HG02870 (cell line): Measurements from ENCODE around the gene EXOC2.

Experiments used
- ATAC-seq: cut with Tn5 transposase; IDR thresholded peaks from one replicate; pipeline ENCODE4 v1.9.1; 2021; ENCODE audit warnings: mild to moderate bottlenecking, moderate library complexity; ENCODE audit not compliant: unreplicated experiment

The EXOC2 gene

GRCh38 chr6:540490-540889, 152.4 kb downstream of the EXOC2 start:
- ATAC-seq = no peak

- ATAC-seq = no peak
Measured at GRCh38 chr6:537114-537513, 155.8 kb downstream of the EXOC2 start.

DNA sequence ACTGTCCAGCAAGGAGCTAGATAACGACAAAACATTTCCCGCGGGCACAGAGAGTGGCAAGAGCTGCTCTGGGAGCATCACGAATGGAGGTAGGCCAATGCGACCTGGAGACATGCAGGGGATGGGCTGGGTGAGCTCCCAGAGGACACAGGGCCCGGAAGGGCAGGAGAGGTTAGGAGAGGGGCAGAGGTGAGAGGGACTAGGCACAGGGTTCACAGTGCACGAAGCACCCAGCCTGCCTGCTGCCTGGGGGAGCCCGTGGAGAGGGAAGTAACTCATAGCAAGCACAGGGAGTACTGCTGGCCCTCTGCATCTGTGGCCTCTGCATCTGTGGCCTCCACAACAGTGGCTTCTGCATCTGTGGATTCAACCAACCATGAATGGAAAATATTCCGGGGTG, 162.5 kb downstream of the EXOC2 start:
- no peak for ATAC-seq

DNA sequence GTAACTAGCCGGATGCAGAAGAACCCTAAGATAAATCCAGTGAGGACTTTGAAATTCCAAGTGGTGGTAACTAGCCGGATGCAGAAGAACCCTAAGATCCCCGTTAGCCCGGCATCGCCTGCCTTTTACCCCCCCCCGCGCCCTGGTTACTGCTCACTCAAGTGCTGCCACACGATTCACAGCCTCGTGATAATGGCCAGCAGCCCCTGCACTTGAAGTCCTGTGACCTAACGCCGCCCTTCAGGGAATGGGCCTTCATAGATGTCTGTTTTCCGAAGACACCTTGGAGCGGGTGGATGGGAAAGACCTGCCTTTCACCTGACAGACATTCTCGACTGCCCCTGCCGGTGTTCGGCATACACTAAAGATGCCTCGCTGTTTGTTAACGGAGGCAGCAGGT, 163.9 kb downstream of the EXOC2 start:
- no peak for ATAC-seq

- no peak for ATAC-seq
Measured at GRCh38 chr6:527989-528673, 164.8 kb downstream of the EXOC2 start.

DNA sequence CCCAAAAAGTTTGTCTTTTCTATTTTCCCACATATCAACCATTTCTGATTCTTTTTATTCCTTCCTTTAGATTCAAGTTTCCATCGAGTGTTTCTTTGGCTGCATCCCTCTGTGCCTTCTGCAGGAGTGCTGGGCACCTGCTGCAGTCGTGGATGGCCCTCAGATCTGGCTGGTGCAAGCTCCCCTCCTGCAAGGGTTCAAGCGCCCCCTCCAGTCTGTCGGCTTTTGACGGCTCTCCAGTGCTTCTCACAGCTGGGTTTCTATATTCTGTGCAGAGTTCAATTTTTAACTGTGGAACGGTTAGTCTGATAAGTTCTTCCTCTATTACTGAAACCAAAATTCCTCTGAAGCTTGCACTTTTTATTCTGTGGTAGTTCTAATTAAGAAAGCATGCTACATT, 168.1 kb downstream of the EXOC2 start:
- no peak for ATAC-seq

- no peak for ATAC-seq
Measured at GRCh38 chr6:520820-521219, 172.1 kb downstream of the EXOC2 start.

- ATAC-seq = no peak
Measured at GRCh38 chr6:518218-518617, 174.7 kb downstream of the EXOC2 start.

DNA sequence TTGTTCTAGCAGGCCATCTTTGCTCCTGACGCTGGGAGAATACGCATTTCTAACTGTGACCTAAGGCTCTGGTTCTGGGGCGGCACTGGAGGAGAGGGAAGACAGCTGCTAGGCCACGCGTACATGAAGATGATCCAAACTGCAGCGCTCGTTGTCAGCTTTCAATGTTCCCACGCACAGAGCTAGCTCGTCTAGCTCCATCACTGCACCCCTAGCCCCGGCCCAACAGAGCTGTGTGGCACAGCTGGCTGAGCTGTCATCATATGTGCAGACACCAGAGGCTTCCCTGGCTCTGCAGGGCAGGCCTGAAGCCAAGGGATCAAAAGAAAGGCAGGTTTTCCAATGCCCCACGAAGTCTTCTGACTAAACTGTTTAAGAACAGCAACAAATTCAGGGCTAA, 176.7 kb downstream of the EXOC2 start:
- no peak for ATAC-seq

GRCh38 chr6:515267-515666, 177.7 kb downstream of the EXOC2 start:
- ATAC-seq = no peak

DNA sequence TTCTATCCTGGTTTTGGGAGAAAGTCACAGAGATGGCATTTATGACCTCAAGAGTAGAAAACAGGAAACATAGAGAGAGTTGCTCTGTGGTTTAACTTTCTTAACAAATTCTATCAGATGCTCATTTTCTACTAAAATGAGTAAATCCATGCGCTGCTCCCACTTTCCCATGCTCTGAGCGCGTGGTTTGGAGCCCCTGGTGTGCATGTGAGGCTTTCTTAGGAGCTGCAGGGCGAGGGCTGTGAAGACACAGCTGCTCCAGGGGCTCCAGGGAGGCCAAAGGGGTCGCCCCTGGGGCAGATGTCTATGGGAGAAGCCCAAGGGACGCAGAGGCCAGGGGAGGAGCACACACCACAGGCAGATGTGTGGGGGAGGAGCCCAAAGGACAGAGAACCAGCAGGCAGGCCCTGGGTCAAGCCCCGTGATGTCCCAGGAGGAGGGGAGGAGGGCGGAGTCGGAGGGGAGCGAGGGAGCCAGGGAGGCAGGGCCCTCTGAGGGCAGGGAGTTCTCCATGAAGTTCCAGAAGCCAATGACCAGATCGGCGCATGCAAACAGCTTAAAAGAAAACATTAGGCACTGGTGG, 178.5 kb downstream of the EXOC2 start:
- no peak for ATAC-seq

- ATAC-seq = no peak
Measured at GRCh38 chr6:513961-514360, 179.0 kb downstream of the EXOC2 start.

GRCh38 chr6:513058-513457, 179.9 kb downstream of the EXOC2 start:
- no peak for ATAC-seq

DNA sequence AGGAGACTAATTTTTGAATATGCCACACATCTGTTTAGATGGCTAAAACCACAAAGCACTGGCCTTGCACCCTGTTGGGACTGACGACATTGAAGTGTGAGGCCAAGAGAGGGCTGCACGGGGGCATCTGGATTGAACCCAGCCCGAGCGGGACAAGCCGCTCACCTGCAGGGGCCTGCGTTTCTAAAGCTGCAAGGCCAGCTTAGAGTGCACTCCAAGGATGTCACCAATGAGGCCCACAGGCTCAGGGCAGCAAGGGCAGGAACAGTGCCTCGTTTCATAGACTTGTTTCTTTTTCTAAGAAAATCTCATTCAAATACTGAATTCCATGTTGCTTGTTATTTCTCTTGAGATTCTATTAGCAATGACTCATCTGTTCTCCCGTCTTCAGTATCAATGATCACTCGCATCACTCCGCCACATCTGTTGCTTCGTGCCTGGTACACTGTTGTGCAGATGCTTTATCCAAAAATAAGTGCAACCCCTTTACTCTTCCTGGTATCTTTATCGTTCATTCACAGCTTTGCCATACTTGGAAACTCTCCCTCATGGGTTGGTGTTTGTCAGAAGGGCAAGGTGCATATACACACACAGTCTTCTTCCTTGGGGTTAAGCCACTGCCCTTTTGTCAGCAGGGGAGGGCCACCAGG, 181.3 kb downstream of the EXOC2 start:
- ATAC-seq = no peak

DNA sequence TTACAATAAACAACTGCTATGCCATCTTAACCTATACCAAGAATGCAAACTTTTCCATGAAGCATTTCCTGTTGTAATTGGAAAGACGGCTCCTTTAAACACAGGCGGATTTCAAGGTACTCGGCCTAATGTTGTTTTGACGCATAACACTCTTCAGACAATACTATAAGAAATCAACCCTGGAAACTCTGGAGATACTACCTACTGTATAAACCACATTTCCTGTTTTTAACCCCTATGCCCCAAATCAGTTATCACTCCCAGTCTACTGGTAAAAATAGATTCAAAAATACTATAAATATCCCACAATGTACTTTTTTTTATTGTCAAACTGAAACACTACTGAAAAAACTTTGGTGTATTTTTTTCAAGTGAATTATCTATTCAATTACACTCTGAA, 183.3 kb downstream of the EXOC2 start:
- ATAC-seq = no peak

DNA sequence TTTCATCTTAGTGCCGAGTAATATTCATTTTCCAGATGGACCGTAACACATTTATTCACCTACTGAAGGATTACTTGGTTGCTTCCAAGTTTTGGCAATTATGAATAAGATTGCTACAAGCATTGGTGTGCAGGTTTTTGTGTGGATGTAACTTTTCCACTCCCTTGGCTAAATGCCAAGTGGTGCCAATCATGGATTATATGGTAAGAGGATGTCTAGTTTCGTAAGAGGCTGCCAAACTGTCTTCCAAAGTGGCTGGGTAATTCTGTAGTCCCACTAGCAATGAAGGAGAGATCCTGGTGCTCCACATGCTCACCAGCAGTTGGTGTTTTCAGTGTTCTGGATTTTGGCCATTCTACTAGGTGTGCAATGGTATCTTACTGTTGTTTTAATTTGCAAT, 184.3 kb downstream of the EXOC2 start:
- no peak for ATAC-seq

DNA sequence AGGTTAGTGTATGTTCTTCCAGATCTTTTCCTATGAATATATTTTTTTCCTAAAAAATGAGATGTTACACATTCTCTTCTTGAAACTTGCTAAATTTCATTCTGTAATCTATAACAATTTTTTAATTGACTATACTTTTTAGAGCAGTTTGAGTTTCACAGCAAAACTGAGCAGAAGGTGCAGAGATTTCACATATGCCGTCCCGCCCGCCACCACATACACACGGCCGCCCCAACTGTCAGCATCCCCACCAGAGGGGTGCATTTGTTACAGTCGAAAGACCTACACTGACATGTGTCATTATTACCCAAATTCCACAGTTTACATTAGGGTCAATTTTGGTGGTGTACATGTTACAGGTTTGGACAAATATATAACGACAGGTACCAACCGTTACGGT, 184.9 kb downstream of the EXOC2 start:
- ATAC-seq = no peak

GRCh38 chr6:506920-507622, 185.9 kb downstream of the EXOC2 start:
- ATAC-seq = no peak

GRCh38 chr6:506508-506907, 186.4 kb downstream of the EXOC2 start:
- no peak for ATAC-seq

DNA sequence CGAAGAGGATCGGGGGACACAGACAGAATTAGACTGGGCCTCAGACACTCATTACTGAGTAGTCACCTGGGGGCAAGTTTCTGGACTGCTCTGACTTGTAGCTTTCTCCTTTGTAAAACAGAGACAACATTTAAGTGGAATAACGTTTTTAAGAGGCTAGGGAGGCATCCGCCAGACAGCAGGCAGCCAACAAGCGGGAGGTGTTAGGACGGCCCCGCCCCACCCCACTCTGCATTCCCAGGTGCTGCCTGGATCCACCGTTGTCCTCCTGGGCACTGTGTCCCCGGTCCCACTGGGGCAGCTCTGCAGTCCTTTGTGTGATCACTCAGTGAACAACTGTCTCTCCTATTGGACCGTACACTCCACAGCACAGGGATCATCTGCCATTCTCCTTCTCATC, 187.6 kb downstream of the EXOC2 start:
- no peak for ATAC-seq

GRCh38 chr6:504446-504980, 188.4 kb downstream of the EXOC2 start:
- no peak for ATAC-seq
